Skeletal muscle tissue (tissue), 4 donors: Measurements from ENCODE around the gene RIMBP2. TPM values are rescaled to one million over a fixed set of nuclear protein-coding genes. Genes with fewer than 3 reads are reported as not detected.

ENCODE experiments used
- H3K27ac ChIP-seq: one replicate; pipeline ENCODE4 v1.7.0; 2013; ENCODE audit warnings: mild to moderate bottlenecking, low read depth, low read length, inconsistent platforms
- H3K27me3 ChIP-seq, 3 donors: one replicate each; pipeline ENCODE4 v1.7.0; 2013; ENCODE audit warnings: low read length in 3 of 3; ENCODE audit not compliant: control insufficient read depth in 3 of 3, insufficient read depth in 3 of 3
- H3K36me3 ChIP-seq, 3 donors: one replicate each; pipeline ENCODE4 v1.7.0; 2013; ENCODE audit warnings: low read length in 3 of 3; ENCODE audit not compliant: control insufficient read depth in 3 of 3, insufficient read depth in 3 of 3
- H3K4me1 ChIP-seq, 3 donors: one replicate each; pipeline ENCODE4 v1.7.0; 2013; ENCODE audit warnings: low read length in 3 of 3, mild to moderate bottlenecking in 3 of 3; ENCODE audit not compliant: control insufficient read depth in 3 of 3, insufficient read depth in 3 of 3
- H3K4me3 ChIP-seq, 3 donors: one replicate each; pipeline ENCODE4 v1.7.0; 2013; ENCODE audit warnings: low read length in 3 of 3
- H3K9ac ChIP-seq, 3 donors: one replicate each; pipeline ENCODE4 v1.7.0; 2013; ENCODE audit warnings: low read length in 3 of 3, mild to moderate bottlenecking in 3 of 3, moderate library complexity in 2 of 3, low read depth in 1 of 3
- H3K9me3 ChIP-seq, 3 donors: one replicate each; pipeline ENCODE4 v1.7.0; 2013; ENCODE audit warnings: low read length in 3 of 3; ENCODE audit not compliant: control insufficient read depth in 3 of 3
- total RNA-seq: library from RNA; depleted of rRNA; stranded (reverse); fragments of >200 nt; gene quantifications from one replicate; pipeline ENCODE4 v1.2.3, GENCODE V29; 2014
- donor health status: Osteomylitis.

The RIMBP2 gene
- total RNA-seq, 1 donor from 2014 or later: 2.6 TPM

GRCh38 chr12:130555221-130555620 lies 160.9 kb downstream of the RIMBP2 start:
- H3K9me3 ChIP-seq: peaks cover 0 to 4% (median 0%) of the 10 kb centered on the region in 3 donors
- H3K27ac ChIP-seq: no peak overlapping the region
- H3K36me3 ChIP-seq: no peaks in the 10 kb centered on the region
- no peaks in the 10 kb centered on the region for H3K4me1 ChIP-seq
- H3K9ac ChIP-seq: no peak overlapping the region
- peaks cover 0 to 15% (median 6%) of the 10 kb centered on the region in 3 donors for H3K27me3 ChIP-seq
- no peak overlapping the region for H3K4me3 ChIP-seq

GRCh38 chr12:130552483-130552996 lies 163.6 kb downstream of the RIMBP2 start:
- peaks cover 0 to 4% (median 0%) of the 10 kb centered on the region in 3 donors for H3K9me3 ChIP-seq
- no peaks in the 10 kb centered on the region for H3K4me1 ChIP-seq
- no peak overlapping the region for H3K27ac ChIP-seq
- peaks cover 0 to 9% (median 2%) of the 10 kb centered on the region in 3 donors for H3K27me3 ChIP-seq
- no peak overlapping the region for H3K4me3 ChIP-seq
- no peak overlapping the region for H3K9ac ChIP-seq
- no peaks in the 10 kb centered on the region for H3K36me3 ChIP-seq

DNA sequence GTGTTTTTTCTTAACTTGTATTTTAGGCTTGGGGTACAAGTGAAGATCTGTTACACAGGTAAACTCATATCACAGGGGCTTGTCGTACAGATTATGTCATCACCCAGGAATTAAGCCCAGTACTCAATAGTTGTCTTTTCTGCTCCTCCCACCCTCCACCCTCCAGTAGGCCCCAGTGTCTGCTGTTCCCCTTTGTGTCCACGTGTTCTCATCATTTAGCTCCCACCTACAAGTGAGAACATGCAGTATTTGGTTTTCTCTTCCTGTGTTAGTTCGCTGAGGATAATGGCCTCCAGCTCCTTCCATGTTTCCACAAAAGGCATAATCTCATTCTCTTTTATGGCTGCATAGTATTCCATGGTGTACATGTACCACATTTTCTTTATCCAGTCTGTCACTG lies 166.7 kb downstream of the RIMBP2 start:
- H3K27me3 ChIP-seq: no peaks in the 10 kb centered on the region

GRCh38 chr12:130547480-130548155 lies 168.5 kb downstream of the RIMBP2 start:
- Histone ChIP-seq H3K4me3 (no peak overlapping the region), H3K9ac (no peak overlapping the region), H3K27me3 (no peaks in the 10 kb centered on the region), H3K9me3 (peaks cover 0 to 4% (median 0%) of the 10 kb centered on the region in 3 donors), H3K4me1 (no peaks in the 10 kb centered on the region), H3K36me3 (no peaks in the 10 kb centered on the region), H3K27ac (no peak overlapping the region)

More for the DNA sequence above, 166.7 kb downstream of the RIMBP2 start:
- no peak overlapping the region for H3K9ac ChIP-seq
- H3K36me3 ChIP-seq: no peaks in the 10 kb centered on the region
- no peak overlapping the region for H3K27ac ChIP-seq
- no peaks in the 10 kb centered on the region for H3K4me1 ChIP-seq
- H3K9me3 ChIP-seq: peaks cover 0 to 4% (median 0%) of the 10 kb centered on the region in 3 donors
- H3K4me3 ChIP-seq: no peak overlapping the region

DNA sequence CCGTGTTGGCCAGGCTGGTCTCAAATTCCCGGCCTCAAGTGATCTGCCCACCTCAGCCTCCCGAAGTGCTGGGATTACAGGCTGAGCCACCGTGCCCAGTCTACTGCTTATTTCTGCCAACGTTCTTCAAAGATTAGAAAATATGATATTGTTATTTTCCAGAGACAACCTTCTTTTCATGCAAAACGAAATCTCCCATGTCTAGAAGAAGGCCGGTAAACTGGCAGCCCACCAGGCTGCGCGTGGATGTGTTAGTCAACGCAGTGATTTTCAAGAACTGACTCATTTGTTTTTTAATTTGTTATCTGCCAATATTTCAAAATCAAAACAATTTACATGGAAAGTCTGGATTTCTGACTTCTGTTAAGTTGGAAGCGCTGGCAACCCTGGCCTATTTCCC lies 169.6 kb downstream of the RIMBP2 start:
- H3K4me3 ChIP-seq: no peak overlapping the region
- H3K27ac ChIP-seq: no peak overlapping the region
- no peaks in the 10 kb centered on the region for H3K36me3 ChIP-seq
- peaks cover 0 to 6% (median under 1%) of the 10 kb centered on the region in 3 donors for H3K9me3 ChIP-seq
- no peaks in the 10 kb centered on the region for H3K4me1 ChIP-seq
- no peaks in the 10 kb centered on the region for H3K27me3 ChIP-seq
- no peak overlapping the region for H3K9ac ChIP-seq

GRCh38 chr12:130545475-130545874 lies 170.6 kb downstream of the RIMBP2 start:
- H3K27ac ChIP-seq: no peak overlapping the region
- H3K9me3 ChIP-seq: peaks cover 0 to 8% (median 0%) of the 10 kb centered on the region in 3 donors
- H3K9ac ChIP-seq: no peak overlapping the region
- H3K27me3 ChIP-seq: no peaks in the 10 kb centered on the region
- no peak overlapping the region for H3K4me3 ChIP-seq
- no peaks in the 10 kb centered on the region for H3K4me1 ChIP-seq
- no peaks in the 10 kb centered on the region for H3K36me3 ChIP-seq

GRCh38 chr12:130540376-130540775 lies 175.7 kb downstream of the RIMBP2 start:
- H3K9ac ChIP-seq: no peak overlapping the region
- no peaks in the 10 kb centered on the region for H3K4me1 ChIP-seq
- no peaks in the 10 kb centered on the region for H3K27me3 ChIP-seq
- H3K4me3 ChIP-seq: no peak overlapping the region
- H3K27ac ChIP-seq: no peak overlapping the region
- peaks cover 0 to 13% (median 0%) of the 10 kb centered on the region in 3 donors for H3K9me3 ChIP-seq
- no peaks in the 10 kb centered on the region for H3K36me3 ChIP-seq

- Histone ChIP-seq H3K9ac (no peak overlapping the region), H3K4me1 (no peaks in the 10 kb centered on the region)
Observed at GRCh38 chr12:130538343-130539095, 177.6 kb downstream of the RIMBP2 start.

DNA sequence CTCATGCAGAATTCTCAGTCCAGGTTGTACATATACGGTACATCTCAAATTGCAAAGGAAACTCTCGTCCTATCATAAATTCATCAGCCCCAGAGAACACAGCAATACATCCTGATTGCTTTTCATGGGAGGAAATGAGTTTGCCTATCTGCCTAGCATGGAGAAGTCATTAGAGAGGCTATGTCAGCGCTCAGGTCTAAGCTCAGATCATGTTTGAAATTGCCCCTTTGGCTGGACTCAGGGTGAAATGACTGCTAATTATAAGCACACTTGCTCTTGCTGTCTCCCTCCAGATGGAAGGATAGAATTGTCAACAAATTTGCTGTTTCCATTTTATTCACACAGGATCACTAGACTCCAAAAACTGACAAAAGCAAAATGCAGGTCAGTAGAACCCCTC lies 178.4 kb downstream of the RIMBP2 start:
- Histone ChIP-seq H3K27ac (no peak overlapping the region), H3K9me3 (peaks cover 0 to 13% (median 0%) of the 10 kb centered on the region in 3 donors), H3K4me1 (no peaks in the 10 kb centered on the region), H3K4me3 (no peak overlapping the region), H3K9ac (no peak overlapping the region), H3K27me3 (no peaks in the 10 kb centered on the region), H3K36me3 (no peaks in the 10 kb centered on the region)

More at GRCh38 chr12:130538343-130539095, 177.6 kb downstream of the RIMBP2 start:
- H3K9me3 ChIP-seq: peaks cover 0 to 13% (median 0%) of the 10 kb centered on the region in 3 donors
- H3K27ac ChIP-seq: no peak overlapping the region
- no peak overlapping the region for H3K4me3 ChIP-seq
- no peaks in the 10 kb centered on the region for H3K27me3 ChIP-seq
- no peaks in the 10 kb centered on the region for H3K36me3 ChIP-seq

DNA sequence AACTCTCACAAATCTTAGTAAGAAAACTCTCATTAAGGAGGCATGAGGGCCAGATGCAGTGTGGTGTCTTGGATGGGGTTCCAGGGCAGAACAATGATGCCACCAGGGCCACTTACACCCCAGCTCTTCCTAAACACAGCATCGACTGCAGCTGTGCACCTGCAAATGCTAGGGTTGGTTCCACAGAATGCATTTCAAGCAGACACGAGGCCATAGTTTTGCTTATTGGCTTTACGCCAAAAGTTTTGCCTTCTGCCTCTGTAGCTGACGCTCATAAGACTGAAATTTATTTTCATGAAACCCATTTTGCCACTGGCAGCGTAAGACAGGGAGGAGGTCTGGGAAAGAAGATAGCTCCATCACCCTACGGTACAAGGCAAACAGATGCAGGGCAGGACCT lies 179.0 kb downstream of the RIMBP2 start:
- Histone ChIP-seq H3K27me3 (no peaks in the 10 kb centered on the region), H3K27ac (no peak overlapping the region), H3K4me3 (no peak overlapping the region), H3K9me3 (peaks cover 0 to 12% (median 0%) of the 10 kb centered on the region in 3 donors), H3K36me3 (no peaks in the 10 kb centered on the region), H3K4me1 (no peaks in the 10 kb centered on the region), H3K9ac (no peak overlapping the region)
